Sigmoid colon (tissue), 4 donors: ENCODE data around the gene SLC41A1.

Experiments used
- EP300 ChIP-seq, 4 donors: sonication (generic); formaldehyde crosslinking; IDR thresholded peaks; one replicate each; pipeline ENCODE4 v1.6.1; 2017; ENCODE audit warnings: antibody characterized with exemption in 4 of 4
- POLR2AphosphoS5 ChIP-seq, 4 donors: sonication (generic); formaldehyde crosslinking; IDR thresholded peaks; one replicate each; pipeline ENCODE4 v1.6.1; 2017; ENCODE audit warnings: antibody characterized with exemption in 4 of 4

DNA sequence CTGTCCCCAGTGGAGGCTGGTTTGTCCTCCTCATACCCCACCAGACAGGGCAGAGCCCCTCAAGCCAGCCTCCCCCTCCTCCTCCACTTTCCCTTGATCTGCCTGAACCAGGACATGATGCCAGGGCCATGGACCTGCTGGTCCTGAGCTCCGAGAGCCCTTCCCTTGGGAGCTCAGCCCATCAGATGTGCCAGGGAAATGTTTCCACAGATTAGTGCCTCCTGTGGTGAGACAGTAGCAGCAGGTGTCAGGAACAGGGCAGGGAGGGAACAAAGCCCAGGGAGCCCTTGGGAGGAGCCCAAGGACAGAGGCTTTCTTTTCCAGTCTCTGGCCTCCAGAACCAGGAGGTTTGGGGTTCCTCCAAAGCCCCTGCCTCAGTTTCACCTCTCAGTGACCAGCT is 14.6 kb upstream of the SLC41A1 start:
- no peak for TF ChIP-seq EP300 (IDR thresholded peaks at IDR 0.05)
- no peak for TF ChIP-seq POLR2AphosphoS5 (IDR thresholded peaks at IDR 0.05)
